DND-41 (cell line): Measurements from ENCODE around the gene RCBTB2.

Experiments
- ATAC-seq: fragments of 200-7000 bp; cut with Tn5 transposase; 3 replicates; pipeline ENCODE4 v1.9.1; 2021; ENCODE audit warnings: low read depth; ENCODE audit not compliant: insufficient read depth
- DNase-seq: peaks from one replicate; pipeline ENCODE4 v3.0.0-alpha.2; 2020
- H2AFZ ChIP-seq: 2 replicates; pipeline ENCODE4 v1.6.0; 2012; ENCODE audit warnings: low read depth, low read length
- H3K27ac ChIP-seq: 2 replicates; pipeline ENCODE4 v1.5.1; 2012; ENCODE audit warnings: low read length, inconsistent platforms
- H3K27me3 ChIP-seq: fragments of 200-600 bp; sonication (generic); 2 replicates; pipeline ENCODE4 v1.6.0; 2012; ENCODE audit warnings: low read length, mild to moderate bottlenecking, inconsistent platforms; ENCODE audit not compliant: insufficient read depth, poor library complexity
- H3K36me3 ChIP-seq: 2 replicates; pipeline ENCODE4 v1.5.1; 2012; ENCODE audit warnings: low read length, inconsistent platforms; ENCODE audit not compliant: insufficient read depth
- H3K4me1 ChIP-seq: 2 replicates; pipeline ENCODE4 v1.5.1; 2012; ENCODE audit warnings: mild to moderate bottlenecking, low read length; ENCODE audit not compliant: insufficient read depth
- H3K4me2 ChIP-seq: 2 replicates; pipeline ENCODE4 v1.6.0; 2012; ENCODE audit warnings: mild to moderate bottlenecking, moderate library complexity, low read length, inconsistent platforms; ENCODE audit not compliant: insufficient read depth
- H3K4me3 ChIP-seq, 2 experiments: fragments of 200-600 bp in 1 of 2; shearing (Covaris generic) in 1 of 2; 2 replicates each; pipeline ENCODE4 v1.5.1; 2012 to 2016; ENCODE audit warnings: inconsistent platforms in 2 of 2, low read length in 2 of 2, mild to moderate bottlenecking in 2 of 2, low read depth in 1 of 2, moderate library complexity in 1 of 2
- H3K79me2 ChIP-seq: 2 replicates; pipeline ENCODE4 v1.6.0; 2012; ENCODE audit warnings: low read length, inconsistent platforms; ENCODE audit not compliant: insufficient read depth
- H3K9ac ChIP-seq: 2 replicates; pipeline ENCODE4 v1.6.0; 2012; ENCODE audit warnings: low read depth, mild to moderate bottlenecking, inconsistent platforms, low read length, moderate library complexity
- H3K9me3 ChIP-seq: 2 replicates; pipeline ENCODE4 v1.5.1; 2012; ENCODE audit warnings: low read length, moderate library complexity, mild to moderate bottlenecking, inconsistent platforms; ENCODE audit not compliant: insufficient read depth, severe bottlenecking
- H4K20me1 ChIP-seq: 2 replicates; pipeline ENCODE4 v1.6.0; 2012; ENCODE audit warnings: low read length; ENCODE audit not compliant: insufficient read depth
- EZH2 ChIP-seq: IDR thresholded peaks from 3 replicates; pipeline ENCODE4 v1.6.1; 2012; ENCODE audit warnings: borderline replicate concordance, low read depth, mild to moderate bottlenecking, moderate library complexity, low read length, inconsistent platforms; ENCODE audit not compliant: severe bottlenecking
- TF ChIP-seq, protein P1 (sequence below): IDR thresholded peaks from 2 replicates; pipeline ENCODE4 v1.5.1; 2012; ENCODE audit warnings: borderline replicate concordance, low read length, moderate library complexity, mild to moderate bottlenecking; ENCODE audit not compliant: poor library complexity, severe bottlenecking; ENCODE audit errors: extremely low read depth

Gene RCBTB2

DNA sequence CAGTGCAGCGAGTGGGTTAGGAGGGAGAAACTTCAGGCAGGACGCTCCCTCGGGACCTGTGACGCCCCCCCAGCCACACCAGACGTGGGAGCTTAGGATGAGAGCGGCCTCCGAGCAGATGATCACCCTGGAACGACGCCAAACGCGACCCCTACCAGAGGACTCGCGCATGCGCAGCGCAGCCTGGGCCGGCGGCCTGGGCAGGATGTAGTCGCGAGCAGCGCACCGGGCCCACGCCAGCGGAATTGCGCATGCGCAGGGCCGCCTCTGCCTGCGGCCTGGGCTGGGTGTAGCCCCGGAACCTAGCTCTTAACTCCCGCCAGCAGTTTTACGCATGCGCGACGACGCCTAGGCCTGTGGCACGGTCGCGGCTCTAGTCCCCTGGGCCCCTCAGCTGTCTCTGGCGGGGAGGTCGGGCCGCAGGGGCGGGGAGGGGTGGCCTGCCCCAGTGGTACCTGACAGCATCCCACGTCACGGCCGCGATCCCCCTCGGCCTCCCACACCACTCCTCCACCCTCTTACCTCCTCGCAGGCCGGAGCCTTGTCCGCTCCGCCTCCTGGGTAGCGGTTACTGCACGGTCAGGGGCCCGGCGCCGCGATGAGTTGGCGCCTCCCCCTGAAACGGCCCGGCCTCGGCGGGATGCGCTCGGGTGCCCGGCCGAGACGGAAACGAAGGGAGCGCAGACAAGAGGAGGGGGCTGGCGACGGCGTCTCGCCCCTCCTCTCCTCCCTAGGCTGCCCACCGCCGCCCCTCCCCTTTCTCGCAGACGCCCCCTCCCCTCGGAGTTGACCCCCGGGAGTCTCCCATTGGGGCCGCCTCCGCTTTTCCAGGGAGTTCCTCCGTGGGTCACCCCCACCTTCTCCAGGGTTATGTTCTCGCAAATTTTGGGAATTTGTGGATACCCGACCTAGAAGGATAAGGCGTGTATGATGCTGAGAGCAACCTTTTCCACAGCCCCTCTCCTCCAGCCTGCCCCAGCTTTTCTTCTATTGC, at the start of gene RCBTB2:
TSS of gene RCBTB2 (minus strand) at position 575 of the 994 bp plus-strand sequence. CDS start 11,141 bp downstream, outside the sequence.
- Histone ChIP-seq H3K27me3 (no peaks in the 10 kb centered on the region), H3K4me3 (peak within 1 kb of the TSS; percentile 45 to 62), H3K9ac (peak within 1 kb of the TSS; percentile 78), H3K9me3 (no peaks in the 10 kb centered on the region), H3K27ac (peak within 1 kb of the TSS; percentile 86), H3K79me2 (peaks cover 34% of the 10 kb centered on the region), H2AFZ (peak within 1 kb of the TSS; percentile 89), H3K4me2 (peak within 1 kb of the TSS; percentile 58), H3K4me1 (peaks cover 30% of the 10 kb centered on the region), H3K36me3 (no peaks in the 10 kb centered on the region), H4K20me1 (no peaks in the 10 kb centered on the region)
- DNase-seq (peak; percentile 99), ATAC-seq (peak; percentile 89)
- TF ChIP-seq EZH2: no peak
- TF ChIP-seq, protein P1, sequence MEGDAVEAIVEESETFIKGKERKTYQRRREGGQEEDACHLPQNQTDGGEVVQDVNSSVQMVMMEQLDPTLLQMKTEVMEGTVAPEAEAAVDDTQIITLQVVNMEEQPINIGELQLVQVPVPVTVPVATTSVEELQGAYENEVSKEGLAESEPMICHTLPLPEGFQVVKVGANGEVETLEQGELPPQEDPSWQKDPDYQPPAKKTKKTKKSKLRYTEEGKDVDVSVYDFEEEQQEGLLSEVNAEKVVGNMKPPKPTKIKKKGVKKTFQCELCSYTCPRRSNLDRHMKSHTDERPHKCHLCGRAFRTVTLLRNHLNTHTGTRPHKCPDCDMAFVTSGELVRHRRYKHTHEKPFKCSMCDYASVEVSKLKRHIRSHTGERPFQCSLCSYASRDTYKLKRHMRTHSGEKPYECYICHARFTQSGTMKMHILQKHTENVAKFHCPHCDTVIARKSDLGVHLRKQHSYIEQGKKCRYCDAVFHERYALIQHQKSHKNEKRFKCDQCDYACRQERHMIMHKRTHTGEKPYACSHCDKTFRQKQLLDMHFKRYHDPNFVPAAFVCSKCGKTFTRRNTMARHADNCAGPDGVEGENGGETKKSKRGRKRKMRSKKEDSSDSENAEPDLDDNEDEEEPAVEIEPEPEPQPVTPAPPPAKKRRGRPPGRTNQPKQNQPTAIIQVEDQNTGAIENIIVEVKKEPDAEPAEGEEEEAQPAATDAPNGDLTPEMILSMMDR: peak; percentile 8

DNA sequence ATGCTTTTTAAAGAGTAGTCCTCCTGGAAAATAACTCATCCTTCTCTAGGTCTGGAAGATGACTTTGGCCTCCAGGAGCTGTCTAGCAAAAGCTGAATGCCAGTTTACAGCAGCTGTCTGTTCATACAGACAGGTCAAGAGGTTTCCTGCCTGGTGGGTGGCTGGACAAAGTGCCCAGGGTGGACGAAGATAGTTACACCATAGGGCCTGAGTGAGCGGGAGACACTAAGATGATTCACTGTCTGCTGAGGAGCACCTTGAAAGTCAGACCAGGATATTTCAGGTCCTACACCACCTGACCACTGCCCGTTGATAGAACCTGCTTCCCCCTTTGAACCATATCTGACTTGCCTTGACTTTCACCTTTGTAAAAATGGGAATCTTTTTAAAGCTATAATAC, 49.2 kb upstream of the RCBTB2 start:
- Histone ChIP-seq H3K79me2 (no peaks in the 10 kb centered on the region), H3K9me3 (no peaks in the 10 kb centered on the region), H3K9ac (no peak overlapping the region), H3K36me3 (no peaks in the 10 kb centered on the region), H3K4me2 (no peak overlapping the region), H3K27ac (no peak overlapping the region), H3K4me1 (peaks cover 26% of the 10 kb centered on the region), H4K20me1 (no peaks in the 10 kb centered on the region), H3K27me3 (no peaks in the 10 kb centered on the region), H3K4me3 (no peak overlapping the region), H2AFZ (no peak overlapping the region)
- TF ChIP-seq, protein P1: no peak
- TF ChIP-seq EZH2: no peak
- no peak for DNase-seq
- ATAC-seq: no peak

GRCh38 chr13:48580896-48581295, 48.0 kb upstream of the RCBTB2 start:
- no peak for DNase-seq
- Histone ChIP-seq H4K20me1 (no peaks in the 10 kb centered on the region), H3K79me2 (no peaks in the 10 kb centered on the region), H3K27ac (peak overlapping the region; percentile 7; the same call in 1 of the 2 replicates), H3K27me3 (no peaks in the 10 kb centered on the region), H3K4me1 (peaks cover 36% of the 10 kb centered on the region), H2AFZ (no peak overlapping the region), H3K4me3 (no peak overlapping the region), H3K36me3 (no peaks in the 10 kb centered on the region), H3K9ac (no peak overlapping the region), H3K9me3 (no peaks in the 10 kb centered on the region), H3K4me2 (no peak overlapping the region)
- no peak for ATAC-seq
- TF ChIP-seq, protein P1: no peak
- TF ChIP-seq EZH2: no peak
